Bronchial epithelial cell (primary cell): ENCODE data around the gene KRTAP6-2. TPM values are rescaled to one million over a fixed set of nuclear protein-coding genes. Genes with fewer than 3 reads are reported as not detected.

Source experiments
- DNase-seq: peaks from one replicate; pipeline ENCODE4 v3.0.0-alpha.2; 2010; ENCODE audit warnings: low read depth
- FAIRE-seq: peaks from 2 replicates; lab custom pipeline; 2011; peaks lifted over from hg19 to GRCh38; lab: Jason Lieb, UNC
- H3K27me3 ChIP-seq: 2 replicates; pipeline ENCODE4 v1.5.1; 2011; ENCODE audit warnings: low read length; ENCODE audit not compliant: control insufficient read depth, insufficient read depth
- H3K36me3 ChIP-seq: 2 replicates; pipeline ENCODE4 v1.5.1; 2011; ENCODE audit warnings: low read length; ENCODE audit not compliant: control insufficient read depth, insufficient read depth
- H3K4me3 ChIP-seq: 2 replicates; pipeline ENCODE4 v1.5.1; 2011; ENCODE audit warnings: mild to moderate bottlenecking, low read depth, low read length, control low read depth
- total RNA-seq: library from RNA; depleted of rRNA; stranded (reverse); fragments of >200 nt; gene quantifications from 2 replicates; pipeline ENCODE4 v1.2.1, GENCODE V29; 2014
- TF ChIP-seq, protein P1 (sequence below): IDR thresholded peaks from 2 replicates; pipeline ENCODE4 v1.5.1; 2011; ENCODE audit warnings: mild to moderate bottlenecking, moderate library complexity, low read length, control low read depth, inconsistent platforms; ENCODE audit not compliant: insufficient read depth, severe bottlenecking

The KRTAP6-2 gene
- total RNA-seq, 1 donor from 2014 or later, result not detected

- no peak for DNase-seq
- no peak for FAIRE-seq
- TF ChIP-seq, protein P1, sequence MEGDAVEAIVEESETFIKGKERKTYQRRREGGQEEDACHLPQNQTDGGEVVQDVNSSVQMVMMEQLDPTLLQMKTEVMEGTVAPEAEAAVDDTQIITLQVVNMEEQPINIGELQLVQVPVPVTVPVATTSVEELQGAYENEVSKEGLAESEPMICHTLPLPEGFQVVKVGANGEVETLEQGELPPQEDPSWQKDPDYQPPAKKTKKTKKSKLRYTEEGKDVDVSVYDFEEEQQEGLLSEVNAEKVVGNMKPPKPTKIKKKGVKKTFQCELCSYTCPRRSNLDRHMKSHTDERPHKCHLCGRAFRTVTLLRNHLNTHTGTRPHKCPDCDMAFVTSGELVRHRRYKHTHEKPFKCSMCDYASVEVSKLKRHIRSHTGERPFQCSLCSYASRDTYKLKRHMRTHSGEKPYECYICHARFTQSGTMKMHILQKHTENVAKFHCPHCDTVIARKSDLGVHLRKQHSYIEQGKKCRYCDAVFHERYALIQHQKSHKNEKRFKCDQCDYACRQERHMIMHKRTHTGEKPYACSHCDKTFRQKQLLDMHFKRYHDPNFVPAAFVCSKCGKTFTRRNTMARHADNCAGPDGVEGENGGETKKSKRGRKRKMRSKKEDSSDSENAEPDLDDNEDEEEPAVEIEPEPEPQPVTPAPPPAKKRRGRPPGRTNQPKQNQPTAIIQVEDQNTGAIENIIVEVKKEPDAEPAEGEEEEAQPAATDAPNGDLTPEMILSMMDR, result no peak
- H3K4me3 ChIP-seq, result no peak within 1 kb of the TSS
- H3K36me3 ChIP-seq, result no peaks in the 10 kb centered on the region
- H3K27me3 ChIP-seq, result no peaks in the 10 kb centered on the region
These were observed 6.6 kb downstream of the KRTAP6-2 start, which contains the start of gene KRTAP6-3 for GRCh38 chr21:30592140-30592539. Gene KRTAP6-3, plus strand, starts transcription at chr21:30592440. Its CDS starts 6 bp downstream, at chr21:30592446.

GRCh38 chr21:30590297-30590696, 8.4 kb downstream of the KRTAP6-2 start, which contains the start of gene KRTAP22-2:
Gene KRTAP22-2, minus strand, starts transcription at chr21:30590397.
- H3K36me3 ChIP-seq, result no peaks in the 10 kb centered on the region
- TF ChIP-seq, protein P1, result no peak
- DNase-seq (no peak), FAIRE-seq (no peak)
- no peak within 1 kb of the TSS for H3K4me3 ChIP-seq
- H3K27me3 ChIP-seq, result no peaks in the 10 kb centered on the region

DNA sequence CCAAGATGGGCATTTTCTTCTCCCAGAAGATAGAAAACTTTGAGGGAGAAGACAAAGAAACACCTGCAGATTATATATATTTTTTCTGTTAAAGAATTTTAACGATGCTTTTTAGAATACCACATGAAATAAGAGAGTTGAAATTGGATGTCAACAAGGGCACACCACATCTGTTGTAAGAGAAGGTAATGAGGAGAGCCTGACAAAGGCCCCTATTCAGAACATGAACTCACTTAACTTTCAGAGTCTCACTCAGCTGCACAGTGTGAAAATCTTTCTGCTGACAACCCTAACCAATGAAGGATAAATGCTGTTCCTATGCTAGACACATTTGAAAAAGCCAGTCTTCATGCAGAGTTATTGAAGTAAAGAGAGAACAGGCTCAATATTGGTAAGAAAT, 15.8 kb downstream of the KRTAP6-2 start:
- Histone ChIP-seq H3K4me3 (no peak overlapping the region), H3K27me3 (no peaks in the 10 kb centered on the region), H3K36me3 (no peaks in the 10 kb centered on the region)
- DNase-seq (no peak), FAIRE-seq (no peak)
- TF ChIP-seq, protein P1, result no peak

- H3K36me3 ChIP-seq, result no peaks in the 10 kb centered on the region
- DNase-seq (no peak), FAIRE-seq (no peak)
- TF ChIP-seq, protein P1, result no peak
- no peak overlapping the region for H3K4me3 ChIP-seq
- H3K27me3 ChIP-seq, result no peaks in the 10 kb centered on the region
These were observed 18.6 kb downstream of the KRTAP6-2 start for GRCh38 chr21:30580132-30580531.

- TF ChIP-seq, protein P1, result no peak
- FAIRE-seq, result no peak
- Histone ChIP-seq H3K36me3 (no peaks in the 10 kb centered on the region), H3K27me3 (no peaks in the 10 kb centered on the region), H3K4me3 (no peak overlapping the region)
- no peak for DNase-seq
These were observed 19.4 kb downstream of the KRTAP6-2 start for GRCh38 chr21:30579346-30579745.

DNA sequence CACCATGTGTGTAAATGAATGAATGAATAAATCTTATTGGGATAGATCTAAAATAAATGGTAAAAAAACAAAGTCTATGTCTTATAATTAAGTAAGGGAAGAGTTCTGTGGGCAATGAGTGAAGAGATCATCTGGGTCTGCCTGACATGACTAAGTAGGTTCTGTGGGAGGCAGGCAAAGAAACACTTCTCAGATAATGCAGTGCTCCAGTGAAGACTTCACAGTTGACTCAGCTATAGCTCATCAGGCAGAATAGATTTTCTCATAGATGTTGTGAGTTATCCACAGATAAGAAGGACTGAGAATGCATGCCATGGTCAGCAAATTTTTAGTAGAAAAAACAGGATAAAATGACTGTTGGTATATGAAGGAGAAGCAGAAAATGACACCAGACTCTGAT, 20.9 kb downstream of the KRTAP6-2 start:
- Histone ChIP-seq H3K4me3 (no peak overlapping the region), H3K27me3 (no peaks in the 10 kb centered on the region), H3K36me3 (no peaks in the 10 kb centered on the region)
- no peak for FAIRE-seq
- TF ChIP-seq, protein P1, result no peak
- DNase-seq, result no peak
